C4-2B (cell line): Measurements from ENCODE around the gene UTS2B.

ENCODE experiments used
- CTCF ChIP-seq: fragments of 450-650 bp; conservative IDR thresholded peaks from 2 replicates; pipeline ENCODE4 v1.5.1; 2017; ENCODE audit warnings: mild to moderate bottlenecking
- ZFX ChIP-seq: fragments of 450-650 bp; IDR thresholded peaks from 2 replicates; pipeline ENCODE4 v1.6.1; 2017

DNA sequence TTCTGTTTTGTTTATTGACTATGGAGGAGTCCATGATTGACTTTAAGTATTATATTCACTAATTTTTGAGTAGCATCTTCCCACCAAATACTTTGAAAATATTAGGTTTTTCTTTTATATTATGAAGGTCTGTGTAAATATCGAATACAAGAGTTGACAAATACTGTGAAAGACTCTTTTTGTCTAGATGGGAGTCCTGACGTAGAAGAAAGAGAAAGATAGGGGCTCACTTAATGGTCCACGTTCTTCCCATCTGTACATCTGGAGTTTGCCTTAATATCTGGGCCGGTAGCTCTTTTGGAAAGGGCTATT lies 7.8 kb upstream of the UTS2B start:
- TF ChIP-seq CTCF = no peak
- TF ChIP-seq ZFX = no peak
